ENCODE data around the gene NLE1. TPM values are rescaled to one million over a fixed set of nuclear protein-coding genes. Genes with fewer than 3 reads are reported as not detected.

NLE1 gene
- total and polyA plus RNA-seq, 4 donors, result 2.1 to 7.7 (median 5.8) TPM

GRCh38 chr17:35166526-35166925, 24.4 kb upstream of the NLE1 start:
- Histone ChIP-seq H3K27me3 (ENCODE audit: control insufficient read depth in 4 of 4, insufficient read depth in 4 of 4, low read length in 3 of 4) (peaks cover 0 to 3% (median 0%) of the 10 kb centered on the region in 4 donors), H3K4me3 (ENCODE audit: low read depth in 1 of 3, low read length in 3 of 3) (no peak overlapping the region), H3K27ac (ENCODE audit: low read depth in 1 of 2, low read length in 2 of 2) (no peak overlapping the region), H3K9ac (ENCODE audit: low read depth in 1 of 2, low read length in 2 of 2) (no peak overlapping the region), H3K4me1 (ENCODE audit: control insufficient read depth in 4 of 4, insufficient read depth in 4 of 4, low read length in 3 of 4) (peaks cover 0 to 2% (median 0%) of the 10 kb centered on the region in 4 donors), H3K9me3 (ENCODE audit: control insufficient read depth in 4 of 4, low read length in 3 of 4) (no peaks in the 10 kb centered on the region), H3K36me3 (ENCODE audit: control insufficient read depth in 4 of 4, insufficient read depth in 3 of 4, low read depth in 1 of 4, low read length in 3 of 4) (no peaks in the 10 kb centered on the region)
- no peak for DNase-seq (ENCODE audit: low spot score)
- TF ChIP-seq SP1 (IDR thresholded peaks at IDR 0.05), result no peak
- no peak for TF ChIP-seq RAD21 (IDR thresholded peaks at IDR 0.05)
- TF ChIP-seq ZBTB33 (IDR thresholded peaks at IDR 0.05), result no peak
- TF ChIP-seq, protein P1, sequence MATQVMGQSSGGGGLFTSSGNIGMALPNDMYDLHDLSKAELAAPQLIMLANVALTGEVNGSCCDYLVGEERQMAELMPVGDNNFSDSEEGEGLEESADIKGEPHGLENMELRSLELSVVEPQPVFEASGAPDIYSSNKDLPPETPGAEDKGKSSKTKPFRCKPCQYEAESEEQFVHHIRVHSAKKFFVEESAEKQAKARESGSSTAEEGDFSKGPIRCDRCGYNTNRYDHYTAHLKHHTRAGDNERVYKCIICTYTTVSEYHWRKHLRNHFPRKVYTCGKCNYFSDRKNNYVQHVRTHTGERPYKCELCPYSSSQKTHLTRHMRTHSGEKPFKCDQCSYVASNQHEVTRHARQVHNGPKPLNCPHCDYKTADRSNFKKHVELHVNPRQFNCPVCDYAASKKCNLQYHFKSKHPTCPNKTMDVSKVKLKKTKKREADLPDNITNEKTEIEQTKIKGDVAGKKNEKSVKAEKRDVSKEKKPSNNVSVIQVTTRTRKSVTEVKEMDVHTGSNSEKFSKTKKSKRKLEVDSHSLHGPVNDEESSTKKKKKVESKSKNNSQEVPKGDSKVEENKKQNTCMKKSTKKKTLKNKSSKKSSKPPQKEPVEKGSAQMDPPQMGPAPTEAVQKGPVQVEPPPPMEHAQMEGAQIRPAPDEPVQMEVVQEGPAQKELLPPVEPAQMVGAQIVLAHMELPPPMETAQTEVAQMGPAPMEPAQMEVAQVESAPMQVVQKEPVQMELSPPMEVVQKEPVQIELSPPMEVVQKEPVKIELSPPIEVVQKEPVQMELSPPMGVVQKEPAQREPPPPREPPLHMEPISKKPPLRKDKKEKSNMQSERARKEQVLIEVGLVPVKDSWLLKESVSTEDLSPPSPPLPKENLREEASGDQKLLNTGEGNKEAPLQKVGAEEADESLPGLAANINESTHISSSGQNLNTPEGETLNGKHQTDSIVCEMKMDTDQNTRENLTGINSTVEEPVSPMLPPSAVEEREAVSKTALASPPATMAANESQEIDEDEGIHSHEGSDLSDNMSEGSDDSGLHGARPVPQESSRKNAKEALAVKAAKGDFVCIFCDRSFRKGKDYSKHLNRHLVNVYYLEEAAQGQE (IDR thresholded peaks at IDR 0.05), result no peak
- TF ChIP-seq, protein P2, sequence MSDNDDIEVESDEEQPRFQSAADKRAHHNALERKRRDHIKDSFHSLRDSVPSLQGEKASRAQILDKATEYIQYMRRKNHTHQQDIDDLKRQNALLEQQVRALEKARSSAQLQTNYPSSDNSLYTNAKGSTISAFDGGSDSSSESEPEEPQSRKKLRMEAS (IDR thresholded peaks at IDR 0.05), result no peak
- no peak for TF ChIP-seq FOXA1 (IDR thresholded peaks at IDR 0.05)
- TF ChIP-seq YY1 (IDR thresholded peaks at IDR 0.05), result no peak
- TF ChIP-seq GABPA (IDR thresholded peaks at IDR 0.05 in 1 of 2, conservative IDR thresholded peaks at IDR 0.05 in 1 of 2), result no peak
- no peak for TF ChIP-seq TAF1 (conservative IDR thresholded peaks at IDR 0.05)
- TF ChIP-seq, protein P3, sequence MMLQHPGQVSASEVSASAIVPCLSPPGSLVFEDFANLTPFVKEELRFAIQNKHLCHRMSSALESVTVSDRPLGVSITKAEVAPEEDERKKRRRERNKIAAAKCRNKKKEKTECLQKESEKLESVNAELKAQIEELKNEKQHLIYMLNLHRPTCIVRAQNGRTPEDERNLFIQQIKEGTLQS (IDR thresholded peaks at IDR 0.05), result no peak
- TF ChIP-seq CTCF (IDR thresholded peaks at IDR 0.05; ENCODE audit: low read depth, low read length, missing input control), result no peak
- TF ChIP-seq NR2F2 (IDR thresholded peaks at IDR 0.05), result no peak
- TF ChIP-seq FOXA2 (IDR thresholded peaks at IDR 0.05), result no peak
- no peak for TF ChIP-seq HNF4A (conservative IDR thresholded peaks at IDR 0.05)
- no peak for TF ChIP-seq HNF4G (IDR thresholded peaks at IDR 0.05)
- no peak for TF ChIP-seq JUND (IDR thresholded peaks at IDR 0.05)
- no peak for TF ChIP-seq EGR1 (IDR thresholded peaks at IDR 0.05; ENCODE audit: low read depth in 2 of 2)
- TF ChIP-seq RXRA (IDR thresholded peaks at IDR 0.05), result no peak
- 60% methylated on average over 5 of the region's 5 CpGs for WGBS

All from liver (tissue), 9 donors.